ENCODE results near the gene HADHA.
A peak's percentile ranks its signal among the peaks of the same experiment; 100 is the strongest.
"Not testable (repeated sequence)": the region's sequence is repeated elsewhere in the genome, so short reads cannot be mapped to it uniquely, and the experiment has no call there.

HADHA gene

GRCh38 chr2:26172871-26173775 lies 71.3 kb downstream of the HADHA start, which contains the start of gene GAREM2:
TSS of gene GAREM2 (plus strand) at chr2:26173088. CDS start at chr2:26173221, 133 bp downstream.
- DNase-seq = no peak

- no peak for DNase-seq
Measured at GRCh38 chr2:26172189-26172870, 72.1 kb downstream of the HADHA start.

- DNase-seq = no peak
Measured at GRCh38 chr2:26170795-26171194, 73.6 kb downstream of the HADHA start.

- DNase-seq = no peak
Measured at GRCh38 chr2:26169681-26170414, 74.6 kb downstream of the HADHA start.

- DNase-seq = no peak
Measured at GRCh38 chr2:26169226-26169625, 75.2 kb downstream of the HADHA start.

GRCh38 chr2:26168785-26169184 lies 75.6 kb downstream of the HADHA start:
- DNase-seq = no peak

- DNase-seq = not testable (repeated sequence)
Measured at GRCh38 chr2:26166541-26166940, 77.9 kb downstream of the HADHA start.

- DNase-seq = no peak
Measured at GRCh38 chr2:26165403-26165802, 79.0 kb downstream of the HADHA start.

GRCh38 chr2:26164641-26165211 lies 79.7 kb downstream of the HADHA start:
- no peak for DNase-seq

- no peak for DNase-seq
Measured at GRCh38 chr2:26164231-26164630, 80.2 kb downstream of the HADHA start.

- no peak for DNase-seq
Measured at GRCh38 chr2:26162963-26163362, 81.5 kb downstream of the HADHA start.

GRCh38 chr2:26161926-26162325 lies 82.5 kb downstream of the HADHA start:
- no peak for DNase-seq

- no peak for DNase-seq
Measured at GRCh38 chr2:26157580-26157979, 86.9 kb downstream of the HADHA start.

GRCh38 chr2:26150243-26150642 lies 94.2 kb downstream of the HADHA start:
- no peak for DNase-seq

- DNase-seq = no peak
Measured at GRCh38 chr2:26148501-26148900, 95.9 kb downstream of the HADHA start.

GRCh38 chr2:26144953-26145680 lies 99.3 kb downstream of the HADHA start:
- DNase-seq = peak; percentile 70 to 77

GRCh38 chr2:26144031-26144430 lies 100.4 kb downstream of the HADHA start:
- DNase-seq = peak in 1 of 2 experiments; percentile 17

- no peak for DNase-seq
Measured at GRCh38 chr2:26141145-26141769, 103.2 kb downstream of the HADHA start.

Measured in NCI-H2081 (cell line).